GM23338 (cell line): ENCODE measurements around the gene VPS16. TPM values are rescaled to one million over a fixed set of nuclear protein-coding genes. Genes with fewer than 3 reads are reported as not detected.

Source experiments
- ATAC-seq: fragments of 200-7000 bp; cut with Tn5 transposase; 3 replicates; pipeline ENCODE4 v1.9.1; 2020
- DNase-seq: peaks from one replicate; pipeline ENCODE4 v3.0.0-alpha.2; 2015; ENCODE audit warnings: low spot score
- H2AFZ ChIP-seq: fragments of 200-600 bp; sonication (generic); 2 replicates; pipeline ENCODE4 v1.8.0; 2016; ENCODE audit warnings: antibody characterized with exemption, mild to moderate bottlenecking, moderate library complexity
- H3F3A ChIP-seq: fragments of 200-600 bp; sonication (generic); replicated peaks from 2 replicates; pipeline ENCODE4 v1.8.0; 2017; ENCODE audit warnings: antibody characterized with exemption, mixed run types, low read depth
- H3K27ac ChIP-seq: fragments of 200-600 bp; sonication (generic); 2 replicates; pipeline ENCODE4 v1.6.1; 2016; ENCODE audit warnings: low read depth
- H3K27me3 ChIP-seq: fragments of 200-600 bp; sonication (generic); 2 replicates; pipeline ENCODE4 v1.8.0; 2016; ENCODE audit warnings: mild to moderate bottlenecking, mixed run types, moderate library complexity; ENCODE audit not compliant: insufficient read depth
- H3K36me3 ChIP-seq: fragments of 200-600 bp; sonication (generic); 2 replicates; pipeline ENCODE4 v1.8.0; 2016; ENCODE audit warnings: mild to moderate bottlenecking; ENCODE audit not compliant: insufficient read depth
- H3K4me1 ChIP-seq: fragments of 200-600 bp; sonication (generic); 2 replicates; pipeline ENCODE4 v1.8.0; 2016; ENCODE audit warnings: mild to moderate bottlenecking, moderate library complexity; ENCODE audit not compliant: insufficient read depth
- H3K4me2 ChIP-seq: fragments of 200-600 bp; sonication (generic); 2 replicates; pipeline ENCODE4 v1.7.1; 2017; ENCODE audit warnings: mixed run types
- H3K4me3 ChIP-seq: fragments of 200-600 bp; sonication (generic); 2 replicates; pipeline ENCODE4 v1.6.1; 2016; ENCODE audit warnings: mixed run types
- H3K79me2 ChIP-seq: fragments of 200-600 bp; sonication (generic); replicated peaks from 2 replicates; pipeline ENCODE4 v1.8.0; 2017; ENCODE audit warnings: mild to moderate bottlenecking; ENCODE audit not compliant: insufficient read depth
- H3K9me2 ChIP-seq: fragments of 200-600 bp; sonication (generic); 2 replicates; pipeline ENCODE4 v1.8.0; 2017; ENCODE audit not compliant: insufficient read depth
- H4K20me1 ChIP-seq: fragments of 200-600 bp; sonication (generic); replicated peaks from 2 replicates; pipeline ENCODE4 v1.8.0; 2017; ENCODE audit warnings: mild to moderate bottlenecking; ENCODE audit not compliant: insufficient read depth
- H3K27ac Mint-ChIP-seq: 2 replicates; pipeline ENCODE4 v1.8.0; 2020; ENCODE audit warnings: inconsistent platforms, mild to moderate bottlenecking, moderate library complexity, mixed read lengths
- H3K27me3 Mint-ChIP-seq: 3 replicates; pipeline ENCODE4 v1.8.0; 2022; ENCODE audit warnings: low read depth, mild to moderate bottlenecking, moderate library complexity, mixed read lengths, inconsistent platforms; ENCODE audit not compliant: insufficient read depth, poor library complexity
- H3K36me3 Mint-ChIP-seq: 3 replicates; pipeline ENCODE4 v1.8.0; 2021; ENCODE audit warnings: low read depth, mild to moderate bottlenecking, inconsistent platforms, moderate library complexity, mixed read lengths
- H3K4me1 Mint-ChIP-seq: 3 replicates; pipeline ENCODE4 v1.8.0; 2020; ENCODE audit warnings: mild to moderate bottlenecking, inconsistent platforms, mixed read lengths
- H3K4me3 Mint-ChIP-seq: 3 replicates; pipeline ENCODE4 v1.8.0; 2021; ENCODE audit warnings: moderate library complexity, mild to moderate bottlenecking, inconsistent platforms, mixed read lengths
- H3K9me3 Mint-ChIP-seq: 3 replicates; pipeline ENCODE4 v1.8.0; 2020; ENCODE audit warnings: moderate library complexity, mild to moderate bottlenecking, inconsistent platforms, mixed read lengths
- CREB1 ChIP-seq: fragments of 250-450 bp; sonication (Bioruptor Pico); IDR thresholded peaks from 2 replicates; pipeline ENCODE4 v1.5.0; 2020; ENCODE audit warnings: low read depth, mild to moderate bottlenecking, moderate library complexity
- EZH2 ChIP-seq: fragments of 200-600 bp; sonication (generic); IDR thresholded peaks from one replicate; pipeline ENCODE4 v1.8.0; 2017; ENCODE audit warnings: antibody characterized with exemption, mild to moderate bottlenecking, low read depth; ENCODE audit not compliant: unreplicated experiment
- EZH2phosphoT487 ChIP-seq: fragments of 200-600 bp; sonication (generic); IDR thresholded peaks from one replicate; pipeline ENCODE4 v1.8.1; 2018; ENCODE audit warnings: antibody characterized with exemption; ENCODE audit not compliant: unreplicated experiment
- JUNB ChIP-seq: IDR thresholded peaks from one replicate; pipeline ENCODE4 v1.6.1; 2016; ENCODE audit warnings: antibody characterized with exemption; ENCODE audit not compliant: unreplicated experiment
- NANOG ChIP-seq: IDR thresholded peaks from 2 replicates; pipeline ENCODE4 v1.6.1; 2016; ENCODE audit warnings: antibody characterized with exemption, borderline replicate concordance
- POLR2AphosphoS5 ChIP-seq: IDR thresholded peaks from 2 replicates; pipeline ENCODE4 v1.6.1; 2016; ENCODE audit warnings: antibody characterized with exemption, low read depth
- STAT1 ChIP-seq: IDR thresholded peaks from one replicate; pipeline ENCODE4 v1.6.1; 2016; ENCODE audit warnings: antibody characterized with exemption; ENCODE audit not compliant: unreplicated experiment
- ZNF114 ChIP-seq: fragments of 250-450 bp; sonication (Bioruptor Pico); IDR thresholded peaks from 2 replicates; pipeline ENCODE4 v1.5.0; 2020; ENCODE audit warnings: mild to moderate bottlenecking, moderate library complexity
- ZNF331 ChIP-seq: fragments of 250-450 bp; sonication (Bioruptor Pico); IDR thresholded peaks from 2 replicates; pipeline ENCODE4 v1.5.0; 2020; ENCODE audit warnings: low read depth, mild to moderate bottlenecking, moderate library complexity
- polyA plus RNA-seq: library from polyadenylated mRNA; unstranded; fragments of >200 nt; fragmentation: Nextera tagmentation; extraction: Ambion mirVana; gene quantifications from 2 replicates; pipeline ENCODE4 v1.2.1, GENCODE V29; 2016
- total RNA-seq: library from RNA; depleted of rRNA; stranded (reverse); fragments of >200 nt; shearing (Covaris generic); gene quantifications from 2 replicates; pipeline ENCODE4 v1.2.3, GENCODE V29; 2014
- TF ChIP-seq, protein P1 (sequence below): IDR thresholded peaks from one replicate; pipeline ENCODE4 v1.6.1; 2018; ENCODE audit warnings: antibody characterized with exemption; ENCODE audit not compliant: unreplicated experiment
- TF ChIP-seq, protein P2 (sequence below): IDR thresholded peaks from 2 replicates; pipeline ENCODE4 v1.6.1; 2016; ENCODE audit warnings: antibody characterized with exemption
- TF ChIP-seq, protein P3 (sequence below), 2 experiments: fragments of 200-600 bp in 1 of 2; sonication (generic) in 1 of 2; conservative IDR thresholded peaks; 2 replicates each; pipeline versions ENCODE4 v1.5.1 to v1.6.1; 2016 to 2017; ENCODE audit warnings: antibody characterized with exemption in 2 of 2, low read depth in 2 of 2, mild to moderate bottlenecking in 2 of 2, moderate library complexity in 1 of 2
- TF ChIP-seq, protein P4 (sequence below): fragments of 250-450 bp; sonication (Bioruptor Pico); IDR thresholded peaks from 2 replicates; pipeline ENCODE4 v1.5.0; 2020; ENCODE audit warnings: mild to moderate bottlenecking, moderate library complexity

VPS16 gene
- total and polyA plus RNA-seq, 2 experiments from 2014 or later: 11.2 to 17.7 TPM

DNA sequence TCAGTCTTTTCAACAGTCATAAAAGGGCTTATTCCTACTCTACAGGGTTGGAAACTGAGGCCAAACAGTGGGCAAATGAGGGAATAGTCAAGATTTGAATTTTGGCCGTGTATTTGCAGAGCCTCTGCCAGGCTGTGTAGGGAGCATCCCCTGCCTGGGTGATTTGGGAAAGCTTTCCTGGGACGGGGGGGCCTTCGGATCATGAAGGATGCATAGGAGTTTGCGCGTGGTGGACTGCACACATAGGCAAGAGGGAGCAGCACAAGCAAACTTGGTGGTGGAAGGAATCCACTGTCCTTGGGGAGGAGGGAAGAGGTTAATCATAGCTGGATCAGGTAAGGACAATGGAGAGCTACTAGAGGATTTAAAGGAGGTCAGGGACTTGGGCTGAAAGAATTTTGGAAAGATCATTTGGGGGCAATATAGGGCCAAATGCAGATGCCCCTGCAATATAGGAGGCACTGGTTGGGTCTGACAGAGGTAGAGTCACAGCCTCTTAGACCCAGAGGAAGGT lies 35.2 kb downstream of the VPS16 start:
- Mint-ChIP-seq H3K4me3 (peak overlapping the region; percentile 25; the same call in 1 of the 3 replicates), H3K9me3 (no peaks in the 10 kb centered on the region), H3K4me1 (peaks cover 30% of the 10 kb centered on the region), H3K27me3 (peaks cover 24% of the 10 kb centered on the region), H3K36me3 (peaks cover 9% of the 10 kb centered on the region), H3K27ac (no peak overlapping the region)
- H4K20me1 ChIP-seq: peaks cover 24% of the 10 kb centered on the region
- no peak overlapping the region for H3K27ac ChIP-seq
- H3K79me2 ChIP-seq: peaks cover 69% of the 10 kb centered on the region
- H3K4me3 ChIP-seq: no peak overlapping the region
- H3K4me2 ChIP-seq: peak overlapping the region; percentile 88; the same call in 1 of the 2 replicates
- H3K36me3 ChIP-seq: no peaks in the 10 kb centered on the region
- peaks cover 18% of the 10 kb centered on the region for H3K27me3 ChIP-seq
- no peaks in the 10 kb centered on the region for H3K9me2 ChIP-seq
- ATAC-seq: no peak
- TF ChIP-seq POLR2AphosphoS5: no peak
- no peak for TF ChIP-seq STAT1
- TF ChIP-seq, protein P1, sequence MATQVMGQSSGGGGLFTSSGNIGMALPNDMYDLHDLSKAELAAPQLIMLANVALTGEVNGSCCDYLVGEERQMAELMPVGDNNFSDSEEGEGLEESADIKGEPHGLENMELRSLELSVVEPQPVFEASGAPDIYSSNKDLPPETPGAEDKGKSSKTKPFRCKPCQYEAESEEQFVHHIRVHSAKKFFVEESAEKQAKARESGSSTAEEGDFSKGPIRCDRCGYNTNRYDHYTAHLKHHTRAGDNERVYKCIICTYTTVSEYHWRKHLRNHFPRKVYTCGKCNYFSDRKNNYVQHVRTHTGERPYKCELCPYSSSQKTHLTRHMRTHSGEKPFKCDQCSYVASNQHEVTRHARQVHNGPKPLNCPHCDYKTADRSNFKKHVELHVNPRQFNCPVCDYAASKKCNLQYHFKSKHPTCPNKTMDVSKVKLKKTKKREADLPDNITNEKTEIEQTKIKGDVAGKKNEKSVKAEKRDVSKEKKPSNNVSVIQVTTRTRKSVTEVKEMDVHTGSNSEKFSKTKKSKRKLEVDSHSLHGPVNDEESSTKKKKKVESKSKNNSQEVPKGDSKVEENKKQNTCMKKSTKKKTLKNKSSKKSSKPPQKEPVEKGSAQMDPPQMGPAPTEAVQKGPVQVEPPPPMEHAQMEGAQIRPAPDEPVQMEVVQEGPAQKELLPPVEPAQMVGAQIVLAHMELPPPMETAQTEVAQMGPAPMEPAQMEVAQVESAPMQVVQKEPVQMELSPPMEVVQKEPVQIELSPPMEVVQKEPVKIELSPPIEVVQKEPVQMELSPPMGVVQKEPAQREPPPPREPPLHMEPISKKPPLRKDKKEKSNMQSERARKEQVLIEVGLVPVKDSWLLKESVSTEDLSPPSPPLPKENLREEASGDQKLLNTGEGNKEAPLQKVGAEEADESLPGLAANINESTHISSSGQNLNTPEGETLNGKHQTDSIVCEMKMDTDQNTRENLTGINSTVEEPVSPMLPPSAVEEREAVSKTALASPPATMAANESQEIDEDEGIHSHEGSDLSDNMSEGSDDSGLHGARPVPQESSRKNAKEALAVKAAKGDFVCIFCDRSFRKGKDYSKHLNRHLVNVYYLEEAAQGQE: no peak
- TF ChIP-seq CREB1: no peak
- TF ChIP-seq EZH2: no peak
- no peak for TF ChIP-seq NANOG
- no peak for TF ChIP-seq JUNB
- TF ChIP-seq ZNF114 (CRISPR knock-in tag): no peak
- TF ChIP-seq, protein P2, sequence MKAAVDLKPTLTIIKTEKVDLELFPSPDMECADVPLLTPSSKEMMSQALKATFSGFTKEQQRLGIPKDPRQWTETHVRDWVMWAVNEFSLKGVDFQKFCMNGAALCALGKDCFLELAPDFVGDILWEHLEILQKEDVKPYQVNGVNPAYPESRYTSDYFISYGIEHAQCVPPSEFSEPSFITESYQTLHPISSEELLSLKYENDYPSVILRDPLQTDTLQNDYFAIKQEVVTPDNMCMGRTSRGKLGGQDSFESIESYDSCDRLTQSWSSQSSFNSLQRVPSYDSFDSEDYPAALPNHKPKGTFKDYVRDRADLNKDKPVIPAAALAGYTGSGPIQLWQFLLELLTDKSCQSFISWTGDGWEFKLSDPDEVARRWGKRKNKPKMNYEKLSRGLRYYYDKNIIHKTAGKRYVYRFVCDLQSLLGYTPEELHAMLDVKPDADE: no peak
- TF ChIP-seq, protein P3, sequence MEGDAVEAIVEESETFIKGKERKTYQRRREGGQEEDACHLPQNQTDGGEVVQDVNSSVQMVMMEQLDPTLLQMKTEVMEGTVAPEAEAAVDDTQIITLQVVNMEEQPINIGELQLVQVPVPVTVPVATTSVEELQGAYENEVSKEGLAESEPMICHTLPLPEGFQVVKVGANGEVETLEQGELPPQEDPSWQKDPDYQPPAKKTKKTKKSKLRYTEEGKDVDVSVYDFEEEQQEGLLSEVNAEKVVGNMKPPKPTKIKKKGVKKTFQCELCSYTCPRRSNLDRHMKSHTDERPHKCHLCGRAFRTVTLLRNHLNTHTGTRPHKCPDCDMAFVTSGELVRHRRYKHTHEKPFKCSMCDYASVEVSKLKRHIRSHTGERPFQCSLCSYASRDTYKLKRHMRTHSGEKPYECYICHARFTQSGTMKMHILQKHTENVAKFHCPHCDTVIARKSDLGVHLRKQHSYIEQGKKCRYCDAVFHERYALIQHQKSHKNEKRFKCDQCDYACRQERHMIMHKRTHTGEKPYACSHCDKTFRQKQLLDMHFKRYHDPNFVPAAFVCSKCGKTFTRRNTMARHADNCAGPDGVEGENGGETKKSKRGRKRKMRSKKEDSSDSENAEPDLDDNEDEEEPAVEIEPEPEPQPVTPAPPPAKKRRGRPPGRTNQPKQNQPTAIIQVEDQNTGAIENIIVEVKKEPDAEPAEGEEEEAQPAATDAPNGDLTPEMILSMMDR (conservative IDR thresholded peaks at IDR 0.05; ENCODE audit: low read depth in 2 of 2): no peak
- TF ChIP-seq ZNF331 (CRISPR knock-in tag): no peak
- TF ChIP-seq, protein P4, sequence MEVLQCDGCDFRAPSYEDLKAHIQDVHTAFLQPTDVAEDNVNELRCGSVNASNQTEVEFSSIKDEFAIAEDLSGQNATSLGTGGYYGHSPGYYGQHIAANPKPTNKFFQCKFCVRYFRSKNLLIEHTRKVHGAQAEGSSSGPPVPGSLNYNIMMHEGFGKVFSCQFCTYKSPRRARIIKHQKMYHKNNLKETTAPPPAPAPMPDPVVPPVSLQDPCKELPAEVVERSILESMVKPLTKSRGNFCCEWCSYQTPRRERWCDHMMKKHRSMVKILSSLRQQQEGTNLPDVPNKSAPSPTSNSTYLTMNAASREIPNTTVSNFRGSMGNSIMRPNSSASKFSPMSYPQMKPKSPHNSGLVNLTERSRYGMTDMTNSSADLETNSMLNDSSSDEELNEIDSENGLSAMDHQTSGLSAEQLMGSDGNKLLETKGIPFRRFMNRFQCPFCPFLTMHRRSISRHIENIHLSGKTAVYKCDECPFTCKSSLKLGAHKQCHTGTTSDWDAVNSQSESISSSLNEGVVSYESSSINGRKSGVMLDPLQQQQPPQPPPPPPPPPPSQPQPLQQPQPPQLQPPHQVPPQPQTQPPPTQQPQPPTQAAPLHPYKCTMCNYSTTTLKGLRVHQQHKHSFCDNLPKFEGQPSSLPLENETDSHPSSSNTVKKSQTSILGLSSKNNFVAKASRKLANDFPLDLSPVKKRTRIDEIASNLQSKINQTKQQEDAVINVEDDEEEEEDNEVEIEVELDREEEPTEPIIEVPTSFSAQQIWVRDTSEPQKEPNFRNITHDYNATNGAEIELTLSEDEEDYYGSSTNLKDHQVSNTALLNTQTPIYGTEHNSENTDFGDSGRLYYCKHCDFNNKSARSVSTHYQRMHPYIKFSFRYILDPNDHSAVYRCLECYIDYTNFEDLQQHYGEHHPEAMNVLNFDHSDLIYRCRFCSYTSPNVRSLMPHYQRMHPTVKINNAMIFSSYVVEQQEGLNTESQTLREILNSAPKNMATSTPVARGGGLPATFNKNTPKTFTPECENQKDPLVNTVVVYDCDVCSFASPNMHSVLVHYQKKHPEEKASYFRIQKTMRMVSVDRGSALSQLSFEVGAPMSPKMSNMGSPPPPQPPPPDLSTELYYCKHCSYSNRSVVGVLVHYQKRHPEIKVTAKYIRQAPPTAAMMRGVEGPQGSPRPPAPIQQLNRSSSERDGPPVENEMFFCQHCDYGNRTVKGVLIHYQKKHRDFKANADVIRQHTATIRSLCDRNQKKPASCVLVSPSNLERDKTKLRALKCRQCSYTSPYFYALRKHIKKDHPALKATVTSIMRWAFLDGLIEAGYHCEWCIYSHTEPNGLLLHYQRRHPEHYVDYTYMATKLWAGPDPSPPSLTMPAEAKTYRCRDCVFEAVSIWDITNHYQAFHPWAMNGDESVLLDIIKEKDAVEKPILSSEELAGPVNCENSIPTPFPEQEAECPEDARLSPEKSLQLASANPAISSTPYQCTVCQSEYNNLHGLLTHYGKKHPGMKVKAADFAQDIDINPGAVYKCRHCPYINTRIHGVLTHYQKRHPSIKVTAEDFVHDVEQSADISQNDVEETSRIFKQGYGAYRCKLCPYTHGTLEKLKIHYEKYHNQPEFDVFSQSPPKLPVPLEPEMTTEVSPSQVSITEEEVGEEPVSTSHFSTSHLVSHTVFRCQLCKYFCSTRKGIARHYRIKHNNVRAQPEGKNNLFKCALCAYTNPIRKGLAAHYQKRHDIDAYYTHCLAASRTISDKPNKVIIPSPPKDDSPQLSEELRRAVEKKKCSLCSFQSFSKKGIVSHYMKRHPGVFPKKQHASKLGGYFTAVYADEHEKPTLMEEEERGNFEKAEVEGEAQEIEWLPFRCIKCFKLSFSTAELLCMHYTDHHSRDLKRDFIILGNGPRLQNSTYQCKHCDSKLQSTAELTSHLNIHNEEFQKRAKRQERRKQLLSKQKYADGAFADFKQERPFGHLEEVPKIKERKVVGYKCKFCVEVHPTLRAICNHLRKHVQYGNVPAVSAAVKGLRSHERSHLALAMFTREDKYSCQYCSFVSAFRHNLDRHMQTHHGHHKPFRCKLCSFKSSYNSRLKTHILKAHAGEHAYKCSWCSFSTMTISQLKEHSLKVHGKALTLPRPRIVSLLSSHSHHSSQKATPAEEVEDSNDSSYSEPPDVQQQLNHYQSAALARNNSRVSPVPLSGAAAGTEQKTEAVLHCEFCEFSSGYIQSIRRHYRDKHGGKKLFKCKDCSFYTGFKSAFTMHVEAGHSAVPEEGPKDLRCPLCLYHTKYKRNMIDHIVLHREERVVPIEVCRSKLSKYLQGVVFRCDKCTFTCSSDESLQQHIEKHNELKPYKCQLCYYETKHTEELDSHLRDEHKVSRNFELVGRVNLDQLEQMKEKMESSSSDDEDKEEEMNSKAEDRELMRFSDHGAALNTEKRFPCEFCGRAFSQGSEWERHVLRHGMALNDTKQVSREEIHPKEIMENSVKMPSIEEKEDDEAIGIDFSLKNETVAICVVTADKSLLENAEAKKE: no peak
- no peak for TF ChIP-seq EZH2phosphoT487
- H3K4me1 ChIP-seq: peaks cover 10% of the 10 kb centered on the region
- DNase-seq: no peak
- H3F3A ChIP-seq: 0 out of 2 replicates have a peak, but pooled peaks cover 5% of the 10 kb centered on the region
- H2AFZ ChIP-seq: no peak overlapping the region
